ENCODE results near the gene UNC93B1.
"Not testable (repeated sequence)": the region's sequence is repeated elsewhere in the genome, so short reads cannot be mapped to it uniquely, and the experiment has no call there.

Gene UNC93B1

GRCh38 chr11:67991347-67992121, 12.4 kb downstream of the UNC93B1 start:
- DNase-seq (ENCODE audit: low read depth, low spot score) = not testable (repeated sequence)

DNA sequence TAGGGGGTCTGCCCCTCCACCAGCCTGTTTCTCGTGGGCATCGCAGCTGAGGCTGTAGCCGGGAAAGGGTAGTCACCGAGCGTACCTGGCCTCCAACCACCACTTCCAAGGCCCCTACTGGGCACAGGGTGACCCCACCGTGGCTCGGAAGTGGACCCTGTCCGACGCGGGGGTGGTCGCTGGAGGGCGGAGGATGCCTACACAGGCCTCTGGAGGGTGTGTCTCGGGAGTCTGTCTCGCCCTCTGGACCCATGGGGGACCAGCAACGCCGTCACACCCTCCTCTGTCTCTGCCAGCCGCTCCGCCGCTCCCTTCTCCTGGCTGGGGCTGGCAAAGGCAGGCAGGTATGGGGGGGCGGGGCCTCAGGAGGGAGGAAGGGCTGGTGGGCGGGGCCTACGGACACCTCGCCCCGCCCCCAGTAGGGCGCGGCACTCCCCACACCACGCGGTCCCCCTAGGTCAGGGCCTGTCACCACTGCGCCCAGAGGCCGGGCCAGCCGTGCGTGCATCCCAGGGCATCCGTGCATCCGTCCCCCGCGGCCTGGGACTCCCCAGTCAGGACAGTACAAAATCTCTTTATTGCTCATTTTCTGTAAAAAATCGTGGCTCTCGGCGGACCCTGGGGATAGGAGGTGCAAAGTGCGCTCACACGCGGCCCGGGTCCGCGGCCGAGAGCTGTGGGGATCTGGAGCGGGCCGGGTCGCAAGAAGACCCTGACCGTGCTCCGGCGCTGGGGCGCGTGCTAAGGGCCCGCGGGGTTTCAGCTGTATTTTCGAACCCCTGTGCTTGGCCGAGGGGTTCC, 13.2 kb downstream of the UNC93B1 start:
- not testable (repeated sequence) for DNase-seq (ENCODE audit: low read depth, low spot score)

- DNase-seq (ENCODE audit: low read depth, low spot score) = not testable (repeated sequence)
Observed at GRCh38 chr11:67985302-67985701, 18.6 kb downstream of the UNC93B1 start.

DNA sequence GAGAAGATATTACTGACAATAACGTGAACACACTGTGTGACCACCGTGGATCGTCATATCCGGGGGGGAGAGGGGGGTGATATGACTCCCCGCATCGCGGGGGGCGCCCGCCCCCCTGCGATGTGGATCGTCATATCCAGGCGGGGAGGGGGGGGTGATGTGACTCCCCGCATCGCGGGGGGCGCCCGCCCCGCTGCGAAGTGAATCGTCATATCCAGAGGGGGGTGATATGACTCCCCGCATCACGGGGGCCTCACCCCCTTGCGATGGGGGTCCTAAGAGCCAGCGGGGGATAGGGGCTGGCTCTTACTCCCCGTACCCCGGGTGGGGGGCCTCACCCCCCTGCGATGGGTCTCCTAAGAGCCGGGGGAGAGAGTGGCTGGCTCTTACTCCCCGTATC, 19.9 kb downstream of the UNC93B1 start:
- no peak for DNase-seq (ENCODE audit: low read depth, low spot score)

DNA sequence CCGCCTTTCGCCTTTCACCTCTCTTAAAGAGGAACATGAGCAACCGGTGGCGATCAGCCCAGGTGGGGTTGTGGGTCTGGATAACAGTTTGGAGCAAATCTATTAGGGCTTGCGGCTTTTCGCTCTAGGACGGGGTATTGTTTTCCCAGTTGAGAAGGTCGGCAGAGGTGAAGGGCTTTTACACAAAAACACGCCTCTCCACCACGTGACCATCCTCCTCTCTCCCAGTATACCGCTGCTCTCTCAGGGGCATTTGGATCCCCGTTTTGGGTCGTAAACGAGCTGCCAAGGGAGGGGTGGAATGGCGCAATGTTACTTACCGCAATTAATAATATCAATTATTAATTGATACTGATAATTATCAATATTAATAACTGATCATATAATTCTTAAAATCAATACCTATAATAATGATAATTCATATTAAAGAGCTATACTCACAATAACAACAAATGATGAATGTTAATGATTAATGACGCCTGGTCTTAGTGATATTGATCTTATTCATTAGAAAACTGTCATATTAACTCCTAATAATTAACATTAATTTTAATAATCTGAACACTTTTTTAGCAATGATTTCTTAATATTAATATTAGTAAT, 21.5 kb downstream of the UNC93B1 start:
- not testable (repeated sequence) for DNase-seq (ENCODE audit: low read depth, low spot score)

DNA sequence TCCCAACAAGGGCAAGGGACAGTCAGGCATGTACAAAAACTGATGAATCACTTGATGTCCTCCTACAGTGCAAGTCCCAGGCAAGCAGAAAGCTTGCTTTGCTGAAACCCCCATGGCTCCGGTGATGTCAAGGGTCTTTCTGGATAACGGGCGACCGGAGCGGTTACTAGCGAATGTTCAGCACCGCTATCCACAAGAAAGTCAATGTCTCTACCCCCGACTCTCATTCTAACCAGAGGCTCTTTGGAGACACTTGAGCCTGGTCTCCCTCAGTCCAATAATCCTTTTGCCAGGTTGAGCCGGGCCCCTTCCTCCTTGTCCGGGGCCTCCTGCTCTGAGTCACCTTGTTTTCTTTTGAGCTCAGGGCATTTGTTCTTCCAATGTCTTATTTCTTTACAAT, 22.7 kb downstream of the UNC93B1 start:
- not testable (repeated sequence) for DNase-seq (ENCODE audit: low read depth, low spot score)

- DNase-seq (ENCODE audit: low read depth, low spot score) = not testable (repeated sequence)
Observed at GRCh38 chr11:67978766-67979418, 25.0 kb downstream of the UNC93B1 start.

DNA sequence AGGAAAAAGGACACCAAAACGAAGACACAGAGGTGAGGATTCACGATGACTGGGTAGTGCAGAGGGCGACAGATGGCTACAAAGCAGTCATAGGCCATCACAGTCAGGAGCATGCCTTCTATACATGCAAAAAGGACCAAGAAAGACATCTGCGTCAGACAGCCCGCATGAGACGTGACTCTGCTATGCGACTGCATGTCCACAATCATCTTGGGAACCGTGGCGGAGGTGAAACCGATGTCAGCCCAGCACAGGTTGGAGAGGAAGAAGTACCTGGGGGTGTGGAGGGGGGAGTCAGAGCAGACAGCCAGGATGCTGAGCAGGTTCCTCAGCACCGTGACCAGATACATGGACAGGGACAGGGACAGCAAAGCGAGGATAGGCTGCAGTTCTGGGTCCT, 29.2 kb downstream of the UNC93B1 start:
- DNase-seq (ENCODE audit: low read depth, low spot score) = not testable (repeated sequence)

GRCh38 chr11:67965830-67966348, 38.0 kb downstream of the UNC93B1 start:
- not testable (repeated sequence) for DNase-seq (ENCODE audit: low read depth, low spot score)

- not testable (repeated sequence) for DNase-seq (ENCODE audit: low read depth, low spot score)
Observed at GRCh38 chr11:67964746-67965145, 39.2 kb downstream of the UNC93B1 start.

- DNase-seq (ENCODE audit: low read depth, low spot score) = not testable (repeated sequence)
Observed at GRCh38 chr11:67963879-67964278, 40.0 kb downstream of the UNC93B1 start.

DNA sequence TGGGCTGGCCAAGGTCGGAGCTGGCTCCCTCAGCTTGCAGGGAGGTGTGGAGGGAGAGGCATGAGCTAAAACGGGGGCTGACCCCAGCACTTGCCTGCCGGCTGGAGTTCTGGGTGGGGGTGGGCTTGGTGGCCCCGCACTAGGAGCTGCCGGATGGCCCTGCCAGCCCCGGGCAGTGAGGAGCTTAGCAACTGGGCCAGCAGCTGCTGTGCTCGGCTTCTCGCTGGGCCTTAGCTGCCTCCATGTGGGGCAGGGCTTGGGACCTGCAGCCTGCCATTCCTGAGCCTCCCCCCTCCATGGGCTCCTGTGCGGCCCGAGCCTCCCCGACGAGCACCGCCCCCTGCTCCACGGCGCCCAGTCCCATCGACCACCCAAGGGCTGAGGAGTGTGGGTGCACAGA, 40.7 kb downstream of the UNC93B1 start:
- not testable (repeated sequence) for DNase-seq (ENCODE audit: low read depth, low spot score)

DNA sequence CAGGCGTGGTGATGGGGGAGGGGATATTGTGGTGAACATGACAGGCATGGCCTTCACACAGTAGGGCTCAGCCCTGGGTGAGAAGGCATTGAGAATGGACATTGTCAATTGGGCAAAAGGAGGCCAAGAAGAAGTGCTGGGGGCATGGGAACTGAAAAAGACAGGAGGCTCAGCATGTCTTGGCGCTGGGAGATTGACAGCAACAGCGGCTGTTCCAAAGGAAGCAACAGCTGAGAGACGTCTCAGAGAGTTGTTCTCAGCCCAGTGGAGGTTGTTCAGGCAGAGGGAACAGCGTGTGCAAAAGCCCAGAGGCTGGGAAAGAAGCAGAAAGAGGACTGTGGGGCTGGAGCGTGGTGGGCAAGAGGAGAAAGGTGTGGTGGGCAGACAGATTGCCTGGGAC, 47.7 kb downstream of the UNC93B1 start:
- DNase-seq (ENCODE audit: low read depth, low spot score) = not testable (repeated sequence)

DNA sequence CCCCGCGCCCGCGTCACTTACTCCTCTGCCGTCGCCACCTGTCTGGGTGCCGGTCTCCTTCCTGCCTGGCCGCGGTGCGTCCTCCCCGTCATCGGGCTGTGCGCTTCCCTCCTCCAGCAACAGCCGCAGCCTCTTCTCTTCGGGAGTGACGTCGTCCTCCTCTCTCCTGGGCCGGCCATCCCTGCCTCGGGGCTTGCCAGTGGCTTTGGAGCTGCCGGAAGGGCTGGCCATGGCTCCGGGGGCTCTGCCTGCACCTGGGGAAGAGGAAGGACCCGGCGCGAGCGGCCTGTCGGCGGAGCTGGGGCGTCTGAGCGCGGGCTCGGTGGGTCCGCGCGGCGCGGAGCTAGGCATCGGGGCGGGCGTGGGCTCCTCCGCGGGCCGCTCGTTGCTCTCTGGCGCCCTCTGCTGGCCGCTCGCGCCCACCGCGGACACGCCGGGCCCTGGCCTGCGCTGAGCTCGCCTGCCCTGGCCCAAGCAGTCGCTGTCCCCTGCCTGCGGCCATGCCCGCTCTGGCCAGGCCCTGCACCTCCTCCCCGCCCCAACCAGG, 48.4 kb downstream of the UNC93B1 start:
- peak; percentile 45 for DNase-seq (ENCODE audit: low read depth, low spot score)

DNA sequence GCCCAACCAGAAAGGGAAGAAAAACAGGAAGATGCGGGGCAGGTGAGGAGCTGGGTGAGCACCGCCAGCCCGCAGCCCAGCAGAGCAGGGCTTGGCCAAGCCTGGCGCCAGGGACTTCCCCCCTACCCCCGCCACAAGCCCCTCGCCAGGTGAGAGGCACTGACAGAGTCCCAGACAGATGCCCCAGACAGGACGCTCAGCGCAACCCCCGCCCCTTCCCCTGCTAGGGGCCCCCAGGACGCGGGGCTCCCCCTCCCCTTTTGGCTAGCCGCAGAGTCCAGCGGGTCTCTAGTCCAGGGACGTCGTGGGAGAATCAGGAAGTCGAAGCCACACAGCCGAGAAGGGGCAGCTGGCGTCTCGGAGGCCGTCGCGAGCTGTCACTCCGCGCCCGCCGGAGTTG, 48.9 kb downstream of the UNC93B1 start:
- DNase-seq (ENCODE audit: low read depth, low spot score) = not testable (repeated sequence)

- DNase-seq (ENCODE audit: low read depth, low spot score) = not testable (repeated sequence)
Observed at GRCh38 chr11:67954251-67954650, 49.6 kb downstream of the UNC93B1 start.

GRCh38 chr11:67950705-67951104, 53.2 kb downstream of the UNC93B1 start:
- DNase-seq (ENCODE audit: low read depth, low spot score) = not testable (repeated sequence)

DNA sequence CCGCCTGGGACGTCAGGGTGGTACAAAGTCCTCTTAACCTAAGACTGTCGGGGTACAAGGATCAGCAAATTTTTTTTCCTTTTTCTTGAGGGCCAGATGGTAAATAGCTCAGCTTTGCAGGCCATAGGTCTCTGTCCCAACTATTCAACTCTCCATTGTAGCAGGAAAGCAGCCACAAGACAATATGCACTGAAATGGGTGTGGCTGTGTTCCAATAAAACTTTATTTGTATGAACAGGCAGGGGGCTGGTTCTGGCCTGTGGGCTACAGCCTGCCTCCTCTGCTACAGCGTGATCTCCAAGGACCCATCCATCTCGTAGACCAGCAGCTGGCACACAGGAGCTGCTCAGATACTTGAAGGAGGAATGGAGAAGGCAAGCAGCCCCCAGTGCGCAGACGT, 56.1 kb downstream of the UNC93B1 start:
- not testable (repeated sequence) for DNase-seq (ENCODE audit: low read depth, low spot score)

DNA sequence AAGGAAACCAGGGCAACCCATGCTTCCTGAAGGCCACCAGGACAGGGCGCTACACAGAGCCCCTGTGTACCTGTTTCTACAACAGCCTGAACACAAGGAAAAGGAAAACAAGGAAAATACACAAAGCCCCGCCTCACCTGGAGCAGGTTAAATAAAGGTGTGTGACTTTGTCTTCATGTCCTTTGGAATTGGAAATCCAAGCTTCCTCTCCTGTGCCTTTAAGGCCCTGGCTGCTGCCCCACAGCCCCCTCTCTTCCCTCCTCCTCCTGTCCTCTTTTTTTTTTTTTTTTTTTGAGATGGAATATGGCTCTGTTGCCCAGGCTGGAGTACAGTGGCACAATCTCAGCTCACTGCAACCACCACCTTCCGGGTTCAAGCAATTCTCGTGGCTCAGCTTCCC, 57.5 kb downstream of the UNC93B1 start:
- DNase-seq (ENCODE audit: low read depth, low spot score) = not testable (repeated sequence)

GRCh38 chr11:67943406-67943805, 60.5 kb downstream of the UNC93B1 start:
- not testable (repeated sequence) for DNase-seq (ENCODE audit: low read depth, low spot score)
